Liver (tissue), 3 donors: ENCODE results near the gene TTC28.

ENCODE experiments used
- EGR1 ChIP-seq, 2 donors: IDR thresholded peaks; 2 replicates each; pipeline ENCODE4 v1.6.1; 2016 to 2018; ENCODE audit warnings: antibody characterized with exemption in 2 of 2, low read depth in 2 of 2
- FOXA2 ChIP-seq: IDR thresholded peaks from 2 replicates; pipeline ENCODE4 v1.6.1; 2016; ENCODE audit warnings: antibody characterized with exemption
- GABPA ChIP-seq, 2 donors: IDR thresholded peaks in 1 of 2; conservative IDR thresholded peaks in 1 of 2; 2 replicates each; pipeline ENCODE4 v1.6.1; 2016; ENCODE audit warnings: antibody characterized with exemption in 2 of 2, mild to moderate bottlenecking in 1 of 2, moderate library complexity in 1 of 2
- JUND ChIP-seq, 2 donors: IDR thresholded peaks; 2 replicates each; pipeline ENCODE4 v1.6.1; 2016; ENCODE audit warnings: antibody characterized with exemption in 2 of 2
- NR2F2 ChIP-seq: IDR thresholded peaks from 2 replicates; pipeline ENCODE4 v1.6.1; 2016; ENCODE audit warnings: antibody characterized with exemption
- RAD21 ChIP-seq, 2 donors: IDR thresholded peaks; 2 replicates each; pipeline ENCODE4 v1.6.1; 2016; ENCODE audit warnings: antibody characterized with exemption in 2 of 2, mild to moderate bottlenecking in 2 of 2
- SP1 ChIP-seq: IDR thresholded peaks from 2 replicates; pipeline ENCODE4 v1.6.1; 2018; ENCODE audit warnings: antibody characterized with exemption, mild to moderate bottlenecking
- TAF1 ChIP-seq: conservative IDR thresholded peaks from 2 replicates; pipeline ENCODE4 v1.6.1; 2016; ENCODE audit warnings: antibody characterized with exemption, mild to moderate bottlenecking
- YY1 ChIP-seq: IDR thresholded peaks from 2 replicates; pipeline ENCODE4 v1.6.1; 2016; ENCODE audit warnings: antibody characterized with exemption, mild to moderate bottlenecking
- TF ChIP-seq, protein P1 (sequence below): fragments of 150-350 bp; IDR thresholded peaks from 2 replicates; pipeline ENCODE4 v1.5.1; 2017; ENCODE audit warnings: improper control_type of control experiment, low read depth, low read length; ENCODE audit not compliant: missing input control
- TF ChIP-seq, protein P2 (sequence below): IDR thresholded peaks from 2 replicates; pipeline ENCODE4 v1.6.1; 2016; ENCODE audit warnings: antibody characterized with exemption
- TF ChIP-seq, protein P3 (sequence below): IDR thresholded peaks from 2 replicates; pipeline ENCODE4 v1.6.1; 2016; ENCODE audit warnings: antibody characterized with exemption, mild to moderate bottlenecking
- TF ChIP-seq, protein P4 (sequence below): IDR thresholded peaks from 2 replicates; pipeline ENCODE4 v1.6.1; 2016; ENCODE audit warnings: antibody characterized with exemption
- TF ChIP-seq, protein P5 (sequence below): IDR thresholded peaks from 2 replicates; pipeline ENCODE4 v1.6.1; 2016; ENCODE audit warnings: antibody characterized with exemption
- donor health status: healthy.
- donor health status: healthy.

DNA sequence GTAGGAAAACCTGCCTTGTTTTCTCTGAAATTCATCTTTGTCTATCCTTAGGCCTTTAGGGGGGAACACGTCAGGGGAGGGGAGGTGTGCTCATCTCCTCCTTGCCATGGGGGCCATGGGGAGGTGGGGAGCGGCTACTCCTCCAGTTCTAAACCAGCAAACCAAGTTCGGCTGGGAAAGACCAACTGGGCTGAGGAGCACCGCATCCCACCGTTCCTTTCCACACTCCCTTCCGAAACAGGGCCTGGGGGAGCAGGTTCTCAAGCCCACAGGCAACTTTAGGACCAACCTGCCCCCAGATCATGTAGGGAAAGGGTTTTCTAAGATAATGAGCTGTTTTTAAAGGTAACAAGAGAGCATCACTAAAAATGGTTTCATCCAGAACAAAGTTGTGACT is 683.1 kb downstream of the TTC28 start:
- TF ChIP-seq, protein P1, sequence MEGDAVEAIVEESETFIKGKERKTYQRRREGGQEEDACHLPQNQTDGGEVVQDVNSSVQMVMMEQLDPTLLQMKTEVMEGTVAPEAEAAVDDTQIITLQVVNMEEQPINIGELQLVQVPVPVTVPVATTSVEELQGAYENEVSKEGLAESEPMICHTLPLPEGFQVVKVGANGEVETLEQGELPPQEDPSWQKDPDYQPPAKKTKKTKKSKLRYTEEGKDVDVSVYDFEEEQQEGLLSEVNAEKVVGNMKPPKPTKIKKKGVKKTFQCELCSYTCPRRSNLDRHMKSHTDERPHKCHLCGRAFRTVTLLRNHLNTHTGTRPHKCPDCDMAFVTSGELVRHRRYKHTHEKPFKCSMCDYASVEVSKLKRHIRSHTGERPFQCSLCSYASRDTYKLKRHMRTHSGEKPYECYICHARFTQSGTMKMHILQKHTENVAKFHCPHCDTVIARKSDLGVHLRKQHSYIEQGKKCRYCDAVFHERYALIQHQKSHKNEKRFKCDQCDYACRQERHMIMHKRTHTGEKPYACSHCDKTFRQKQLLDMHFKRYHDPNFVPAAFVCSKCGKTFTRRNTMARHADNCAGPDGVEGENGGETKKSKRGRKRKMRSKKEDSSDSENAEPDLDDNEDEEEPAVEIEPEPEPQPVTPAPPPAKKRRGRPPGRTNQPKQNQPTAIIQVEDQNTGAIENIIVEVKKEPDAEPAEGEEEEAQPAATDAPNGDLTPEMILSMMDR = no peak
- TF ChIP-seq, protein P2, sequence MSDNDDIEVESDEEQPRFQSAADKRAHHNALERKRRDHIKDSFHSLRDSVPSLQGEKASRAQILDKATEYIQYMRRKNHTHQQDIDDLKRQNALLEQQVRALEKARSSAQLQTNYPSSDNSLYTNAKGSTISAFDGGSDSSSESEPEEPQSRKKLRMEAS = no peak
- TF ChIP-seq JUND (IDR thresholded peaks at IDR 0.05) = no peak
- TF ChIP-seq GABPA (IDR thresholded peaks at IDR 0.05 in 1 of 2, conservative IDR thresholded peaks at IDR 0.05 in 1 of 2) = no peak
- no peak for TF ChIP-seq EGR1 (IDR thresholded peaks at IDR 0.05; ENCODE audit: low read depth in 2 of 2)
- TF ChIP-seq SP1 = no peak
- no peak for TF ChIP-seq TAF1
- TF ChIP-seq RAD21 (IDR thresholded peaks at IDR 0.05) = no peak
- no peak for TF ChIP-seq YY1
- TF ChIP-seq, protein P3, sequence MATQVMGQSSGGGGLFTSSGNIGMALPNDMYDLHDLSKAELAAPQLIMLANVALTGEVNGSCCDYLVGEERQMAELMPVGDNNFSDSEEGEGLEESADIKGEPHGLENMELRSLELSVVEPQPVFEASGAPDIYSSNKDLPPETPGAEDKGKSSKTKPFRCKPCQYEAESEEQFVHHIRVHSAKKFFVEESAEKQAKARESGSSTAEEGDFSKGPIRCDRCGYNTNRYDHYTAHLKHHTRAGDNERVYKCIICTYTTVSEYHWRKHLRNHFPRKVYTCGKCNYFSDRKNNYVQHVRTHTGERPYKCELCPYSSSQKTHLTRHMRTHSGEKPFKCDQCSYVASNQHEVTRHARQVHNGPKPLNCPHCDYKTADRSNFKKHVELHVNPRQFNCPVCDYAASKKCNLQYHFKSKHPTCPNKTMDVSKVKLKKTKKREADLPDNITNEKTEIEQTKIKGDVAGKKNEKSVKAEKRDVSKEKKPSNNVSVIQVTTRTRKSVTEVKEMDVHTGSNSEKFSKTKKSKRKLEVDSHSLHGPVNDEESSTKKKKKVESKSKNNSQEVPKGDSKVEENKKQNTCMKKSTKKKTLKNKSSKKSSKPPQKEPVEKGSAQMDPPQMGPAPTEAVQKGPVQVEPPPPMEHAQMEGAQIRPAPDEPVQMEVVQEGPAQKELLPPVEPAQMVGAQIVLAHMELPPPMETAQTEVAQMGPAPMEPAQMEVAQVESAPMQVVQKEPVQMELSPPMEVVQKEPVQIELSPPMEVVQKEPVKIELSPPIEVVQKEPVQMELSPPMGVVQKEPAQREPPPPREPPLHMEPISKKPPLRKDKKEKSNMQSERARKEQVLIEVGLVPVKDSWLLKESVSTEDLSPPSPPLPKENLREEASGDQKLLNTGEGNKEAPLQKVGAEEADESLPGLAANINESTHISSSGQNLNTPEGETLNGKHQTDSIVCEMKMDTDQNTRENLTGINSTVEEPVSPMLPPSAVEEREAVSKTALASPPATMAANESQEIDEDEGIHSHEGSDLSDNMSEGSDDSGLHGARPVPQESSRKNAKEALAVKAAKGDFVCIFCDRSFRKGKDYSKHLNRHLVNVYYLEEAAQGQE = no peak
- TF ChIP-seq, protein P4, sequence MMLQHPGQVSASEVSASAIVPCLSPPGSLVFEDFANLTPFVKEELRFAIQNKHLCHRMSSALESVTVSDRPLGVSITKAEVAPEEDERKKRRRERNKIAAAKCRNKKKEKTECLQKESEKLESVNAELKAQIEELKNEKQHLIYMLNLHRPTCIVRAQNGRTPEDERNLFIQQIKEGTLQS = no peak
- no peak for TF ChIP-seq NR2F2
- TF ChIP-seq, protein P5, sequence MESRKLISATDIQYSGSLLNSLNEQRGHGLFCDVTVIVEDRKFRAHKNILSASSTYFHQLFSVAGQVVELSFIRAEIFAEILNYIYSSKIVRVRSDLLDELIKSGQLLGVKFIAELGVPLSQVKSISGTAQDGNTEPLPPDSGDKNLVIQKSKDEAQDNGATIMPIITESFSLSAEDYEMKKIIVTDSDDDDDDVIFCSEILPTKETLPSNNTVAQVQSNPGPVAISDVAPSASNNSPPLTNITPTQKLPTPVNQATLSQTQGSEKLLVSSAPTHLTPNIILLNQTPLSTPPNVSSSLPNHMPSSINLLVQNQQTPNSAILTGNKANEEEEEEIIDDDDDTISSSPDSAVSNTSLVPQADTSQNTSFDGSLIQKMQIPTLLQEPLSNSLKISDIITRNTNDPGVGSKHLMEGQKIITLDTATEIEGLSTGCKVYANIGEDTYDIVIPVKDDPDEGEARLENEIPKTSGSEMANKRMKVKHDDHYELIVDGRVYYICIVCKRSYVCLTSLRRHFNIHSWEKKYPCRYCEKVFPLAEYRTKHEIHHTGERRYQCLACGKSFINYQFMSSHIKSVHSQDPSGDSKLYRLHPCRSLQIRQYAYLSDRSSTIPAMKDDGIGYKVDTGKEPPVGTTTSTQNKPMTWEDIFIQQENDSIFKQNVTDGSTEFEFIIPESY = no peak
- TF ChIP-seq FOXA2 = no peak
